GM20000 (cell line): ENCODE results near the gene RND3.

ENCODE experiments used
- DNase-seq: peaks from one replicate; pipeline ENCODE4 v3.0.0; 2012; ENCODE audit warnings: low spot score
- CTCF ChIP-seq: IDR thresholded peaks from 2 replicates; pipeline ENCODE4 v1.5.1; 2012; ENCODE audit warnings: mild to moderate bottlenecking, control low read depth; ENCODE audit errors: extremely low read depth, missing control alignments

Gene RND3

GRCh38 chr2:150528861-150529801 lies 41.7 kb upstream of the RND3 start:
- DNase-seq = peak; percentile 27
- no peak for TF ChIP-seq CTCF

GRCh38 chr2:150526827-150527226 lies 39.4 kb upstream of the RND3 start:
- DNase-seq = no peak
- TF ChIP-seq CTCF = no peak

GRCh38 chr2:150526006-150526405 lies 38.5 kb upstream of the RND3 start:
- TF ChIP-seq CTCF = no peak
- DNase-seq = no peak

- DNase-seq = no peak
- no peak for TF ChIP-seq CTCF
Measured at GRCh38 chr2:150522269-150522668, 34.8 kb upstream of the RND3 start.

- no peak for TF ChIP-seq CTCF
- no peak for DNase-seq
Measured at GRCh38 chr2:150520887-150521664, 33.6 kb upstream of the RND3 start.

- TF ChIP-seq CTCF = no peak
- no peak for DNase-seq
Measured at GRCh38 chr2:150520033-150520432, 32.6 kb upstream of the RND3 start.
